Prostate gland (tissue), 2 donors: ENCODE data around the gene CLASP1. TPM values are rescaled to one million over a fixed set of nuclear protein-coding genes. Genes with fewer than 3 reads are reported as not detected.
"Not testable (repeated sequence)": the region's sequence is repeated elsewhere in the genome, so short reads cannot be mapped to it uniquely, and the experiment has no call there.

Experiments used
- DNase-seq: peaks from one replicate; pipeline ENCODE4 v3.0.0-alpha.2; 2019; ENCODE audit warnings: low spot score
- H3K27ac ChIP-seq, 2 donors: fragments of 200-600 bp; sonication (generic); 2 replicates each; pipeline ENCODE4 v1.5.1; 2017 to 2019
- H3K27me3 ChIP-seq: fragments of 200-600 bp; sonication (generic); replicated peaks from 2 replicates; pipeline ENCODE4 v1.5.1; 2019; ENCODE audit not compliant: insufficient read depth
- H3K36me3 ChIP-seq, 2 donors: fragments of 200-600 bp; sonication (generic); 1 replicate in 1 of 2; 2 replicates in 1 of 2; pipeline versions ENCODE4 v1.5.1 to v1.8.1; 2017 to 2019
- H3K4me1 ChIP-seq: fragments of 200-600 bp; sonication (generic); replicated peaks from 2 replicates; pipeline ENCODE4 v1.5.1; 2019
- H3K4me3 ChIP-seq, 2 donors: fragments of 200-600 bp; sonication (generic); 2 replicates each; pipeline ENCODE4 v1.5.1; 2017 to 2019
- H3K9me3 ChIP-seq: fragments of 200-600 bp; sonication (generic); 2 replicates; pipeline ENCODE4 v1.5.1; 2017
- CTCF ChIP-seq, 4 experiments: fragments of 200-600 bp in 2 of 4; fragments of 450-650 bp in 2 of 4; sonication (generic) in 2 of 4; IDR thresholded peaks; 1 replicate in 3 of 4; 2 replicates in 1 of 4; pipeline ENCODE4 v1.5.1; 2016 to 2019; ENCODE audit warnings: antibody characterized with exemption in 4 of 4, mild to moderate bottlenecking in 2 of 4, moderate library complexity in 2 of 4
- POLR2A ChIP-seq: fragments of 450-650 bp; IDR thresholded peaks from one replicate; pipeline ENCODE4 v1.6.1; 2016; ENCODE audit warnings: antibody characterized with exemption, mild to moderate bottlenecking
- POLR2AphosphoS5 ChIP-seq: sonication (generic); formaldehyde crosslinking; IDR thresholded peaks from one replicate; pipeline ENCODE4 v1.6.1; 2017; ENCODE audit warnings: antibody characterized with exemption
- WGBS: methylation state at CpG from one replicate; pipeline ENCODE4 v1.1.5; 2018; 5-methylcytosine and 5-hydroxymethylcytosine counted together
- intact Hi-C: fragments of 100-400 bp; cut with DNase I; formaldehyde crosslinking; loops from one replicate; pipeline ENCODE4 v1.14.2; 2022
- total RNA-seq, 2 donors: library from RNA; depleted of rRNA; stranded (reverse); fragments of >200 nt; gene quantifications; one replicate each; pipeline ENCODE4 v1.1.0, GENCODE V29; 2016

CLASP1 gene
- total RNA-seq, 2 donors from 2014 or later = 44.4 to 90.2 TPM

GRCh38 chr2:121565389-121566250 is 83.6 kb downstream of the CLASP1 start:
- Histone ChIP-seq H3K27ac (no peak overlapping the region), H3K4me3 (no peak overlapping the region), H3K27me3 (no peaks in the 10 kb centered on the region), H3K9me3 (no peaks in the 10 kb centered on the region), H3K4me1 (peaks cover 8% of the 10 kb centered on the region), H3K36me3 (no peaks in the 10 kb centered on the region)
- no peak for TF ChIP-seq CTCF (IDR thresholded peaks at IDR 0.05)
- TF ChIP-seq POLR2AphosphoS5 = no peak
- no peak for TF ChIP-seq POLR2A
- DNase-seq = no peak
- 51% methylated on average over 5 of the region's 5 CpGs for WGBS
- intact Hi-C loops = no loop called here

- DNase-seq = no peak
- H3K4me1 ChIP-seq = peaks cover 8% of the 10 kb centered on the region
- H3K4me3 ChIP-seq = no peak overlapping the region
- H3K27me3 ChIP-seq = no peaks in the 10 kb centered on the region
- H3K36me3 ChIP-seq = no peaks in the 10 kb centered on the region
- H3K27ac ChIP-seq = no peak overlapping the region
- H3K9me3 ChIP-seq = no peaks in the 10 kb centered on the region
- TF ChIP-seq POLR2AphosphoS5 = no peak
- TF ChIP-seq POLR2A = no peak
- no peak for TF ChIP-seq CTCF (IDR thresholded peaks at IDR 0.05)
- intact Hi-C loops = no loop called here
- 76% methylated on average over 3 of the region's 3 CpGs for WGBS
Measured at GRCh38 chr2:121564905-121565304, 84.4 kb downstream of the CLASP1 start.

- WGBS = 85% methylated on average over 1 of the region's 1 CpG
- H3K9me3 ChIP-seq, H3K4me3 ChIP-seq, H3K27me3 ChIP-seq, intact Hi-C loops, H3K36me3 ChIP-seq, H3K4me1 ChIP-seq, DNase-seq, H3K27ac ChIP-seq: not testable (repeated sequence)
Measured at GRCh38 chr2:121563754-121564153, 85.5 kb downstream of the CLASP1 start.

- WGBS = 81% methylated on average over 4 of the region's 4 CpGs
Measured at GRCh38 chr2:121562269-121563176, 86.7 kb downstream of the CLASP1 start.

More at GRCh38 chr2:121562269-121563176, 86.7 kb downstream of the CLASP1 start:
- no peak overlapping the region for H3K4me3 ChIP-seq
- intact Hi-C loops = no loop called here
- no peaks in the 10 kb centered on the region for H3K27me3 ChIP-seq
- H3K4me1 ChIP-seq = peaks cover 8% of the 10 kb centered on the region
- TF ChIP-seq POLR2AphosphoS5 (no peak), CTCF (IDR thresholded peaks at IDR 0.05) (no peak), POLR2A (no peak)
- no peaks in the 10 kb centered on the region for H3K9me3 ChIP-seq
- H3K36me3 ChIP-seq = no peaks in the 10 kb centered on the region
- DNase-seq = no peak
- no peak overlapping the region for H3K27ac ChIP-seq
